ENCODE results near the gene SYNPO. TPM values are rescaled to one million over a fixed set of nuclear protein-coding genes. Genes with fewer than 3 reads are reported as not detected.
A peak's percentile ranks its signal among the peaks of the same experiment; 100 is the strongest.

Gene SYNPO
- total RNA-seq, 1 donor from 2014 or later, result 24.5 TPM

DNA sequence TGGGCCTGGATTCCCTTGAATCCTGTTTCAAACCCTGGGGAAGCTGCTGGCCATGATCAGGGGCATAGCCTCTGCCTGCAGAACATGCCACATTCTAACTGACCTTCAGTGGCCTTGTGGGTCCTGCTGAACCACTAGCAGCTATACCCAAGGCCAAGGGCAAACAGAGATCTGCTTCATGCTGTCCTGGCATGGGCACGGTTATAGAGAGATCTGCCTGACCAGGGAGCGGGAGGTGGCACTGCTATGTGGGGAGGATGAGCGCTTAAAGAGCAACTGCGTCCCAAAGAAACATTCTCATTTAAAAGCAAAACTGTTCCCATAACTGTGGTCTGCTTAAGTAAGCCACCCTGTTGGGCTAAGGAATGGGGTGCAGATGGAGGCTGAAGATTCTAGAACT lies 36.5 kb upstream of the SYNPO start:
- TF ChIP-seq, protein P1, sequence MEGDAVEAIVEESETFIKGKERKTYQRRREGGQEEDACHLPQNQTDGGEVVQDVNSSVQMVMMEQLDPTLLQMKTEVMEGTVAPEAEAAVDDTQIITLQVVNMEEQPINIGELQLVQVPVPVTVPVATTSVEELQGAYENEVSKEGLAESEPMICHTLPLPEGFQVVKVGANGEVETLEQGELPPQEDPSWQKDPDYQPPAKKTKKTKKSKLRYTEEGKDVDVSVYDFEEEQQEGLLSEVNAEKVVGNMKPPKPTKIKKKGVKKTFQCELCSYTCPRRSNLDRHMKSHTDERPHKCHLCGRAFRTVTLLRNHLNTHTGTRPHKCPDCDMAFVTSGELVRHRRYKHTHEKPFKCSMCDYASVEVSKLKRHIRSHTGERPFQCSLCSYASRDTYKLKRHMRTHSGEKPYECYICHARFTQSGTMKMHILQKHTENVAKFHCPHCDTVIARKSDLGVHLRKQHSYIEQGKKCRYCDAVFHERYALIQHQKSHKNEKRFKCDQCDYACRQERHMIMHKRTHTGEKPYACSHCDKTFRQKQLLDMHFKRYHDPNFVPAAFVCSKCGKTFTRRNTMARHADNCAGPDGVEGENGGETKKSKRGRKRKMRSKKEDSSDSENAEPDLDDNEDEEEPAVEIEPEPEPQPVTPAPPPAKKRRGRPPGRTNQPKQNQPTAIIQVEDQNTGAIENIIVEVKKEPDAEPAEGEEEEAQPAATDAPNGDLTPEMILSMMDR (conservative IDR thresholded peaks at IDR 0.05), result no peak
- Mint-ChIP-seq H3K4me1 (ENCODE audit: unreplicated experiment) (peaks cover 43% of the 10 kb centered on the region), H3K27ac (peak overlapping the region; percentile 2), H3K9me3 (no peaks in the 10 kb centered on the region), H3K36me3 (no peaks in the 10 kb centered on the region), H3K4me3 (no peak overlapping the region), H3K27me3 (peaks cover 3% of the 10 kb centered on the region)
- no peak for DNase-seq (ENCODE audit: extremely low spot score, unreplicated experiment)

DNA sequence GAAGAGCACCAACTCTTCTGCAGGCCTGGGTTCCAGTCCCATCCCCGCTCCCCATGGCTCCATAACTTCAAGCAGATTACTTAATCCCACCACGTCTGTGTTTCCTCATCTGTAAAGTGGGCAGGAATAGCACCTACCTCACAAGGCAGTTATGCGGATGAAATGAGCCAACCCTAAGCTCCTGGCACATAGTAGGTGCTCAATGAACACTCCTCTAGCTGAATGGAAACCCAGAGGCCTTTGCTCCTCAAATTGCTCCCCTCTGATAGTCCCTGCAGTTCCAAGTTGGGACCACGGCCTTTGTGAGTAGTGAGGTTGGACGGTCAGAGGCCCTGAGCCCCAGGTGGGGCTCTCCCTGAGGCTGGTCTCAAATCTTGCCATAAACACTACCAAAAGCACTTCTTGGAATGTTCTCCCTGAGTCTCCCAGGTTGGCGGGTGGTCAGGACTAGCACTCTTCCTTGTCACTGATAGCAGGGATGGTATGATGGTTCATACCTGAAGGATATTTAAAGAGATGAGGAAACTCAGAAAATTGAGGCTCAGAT lies 35.5 kb upstream of the SYNPO start:
- Mint-ChIP-seq H3K4me3 (no peak overlapping the region), H3K4me1 (ENCODE audit: unreplicated experiment) (peaks cover 38% of the 10 kb centered on the region), H3K36me3 (no peaks in the 10 kb centered on the region), H3K27me3 (peaks cover 3% of the 10 kb centered on the region), H3K9me3 (no peaks in the 10 kb centered on the region), H3K27ac (peak overlapping the region; percentile 2)
- TF ChIP-seq, protein P1 (conservative IDR thresholded peaks at IDR 0.05), result no peak
- no peak for DNase-seq (ENCODE audit: extremely low spot score, unreplicated experiment)

DNA sequence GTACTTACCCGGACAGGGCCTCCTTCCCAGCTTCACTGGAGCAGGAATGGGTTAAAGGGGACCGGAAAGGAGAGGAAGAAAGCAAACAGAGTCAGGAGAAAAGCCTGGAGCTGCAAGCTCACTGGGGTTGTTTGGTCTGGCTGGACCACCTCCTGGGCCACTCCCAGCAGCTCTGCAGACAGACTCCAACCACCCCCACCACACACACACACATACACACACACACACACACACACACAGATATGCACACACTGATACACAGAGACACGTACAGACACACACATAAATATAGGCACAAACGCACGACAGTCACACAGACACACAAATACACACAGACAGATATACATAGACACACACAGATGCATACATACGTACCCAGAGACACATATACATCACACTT lies 34.9 kb upstream of the SYNPO start:
- TF ChIP-seq, protein P1 (conservative IDR thresholded peaks at IDR 0.05), result no peak
- H3K9me3 Mint-ChIP-seq, result no peaks in the 10 kb centered on the region
- H3K4me3 Mint-ChIP-seq, result peak overlapping the region; percentile 15
- peaks cover 3% of the 10 kb centered on the region for H3K27me3 Mint-ChIP-seq
- DNase-seq (ENCODE audit: extremely low spot score, unreplicated experiment), result no peak
- no peaks in the 10 kb centered on the region for H3K36me3 Mint-ChIP-seq
- peaks cover 38% of the 10 kb centered on the region for H3K4me1 Mint-ChIP-seq (ENCODE audit: unreplicated experiment)
- H3K27ac Mint-ChIP-seq, result no peak overlapping the region

DNA sequence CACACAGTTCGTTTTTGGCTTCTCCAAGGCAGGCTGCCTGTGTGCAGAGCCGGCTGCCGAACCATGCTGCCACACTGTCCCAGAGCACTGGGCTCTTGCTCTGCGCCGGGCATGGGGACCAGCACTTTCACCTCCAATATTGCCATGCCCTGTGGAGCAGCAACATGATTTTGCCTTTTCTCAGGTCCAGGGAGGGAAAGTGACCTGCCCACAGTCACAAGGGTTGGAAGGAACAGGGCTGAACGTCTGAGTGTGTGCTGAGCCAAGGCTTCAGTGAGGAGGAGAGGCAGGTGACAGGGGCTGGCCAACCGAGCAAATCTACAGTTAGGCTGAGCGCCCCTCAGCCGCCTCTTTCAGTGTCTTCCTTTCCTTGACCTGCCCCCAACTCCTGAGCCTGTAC lies 34.0 kb upstream of the SYNPO start:
- Mint-ChIP-seq H3K4me3 (no peak overlapping the region), H3K27ac (no peak overlapping the region), H3K4me1 (ENCODE audit: unreplicated experiment) (peaks cover 43% of the 10 kb centered on the region), H3K27me3 (peaks cover 3% of the 10 kb centered on the region), H3K36me3 (no peaks in the 10 kb centered on the region), H3K9me3 (no peaks in the 10 kb centered on the region)
- TF ChIP-seq, protein P1 (conservative IDR thresholded peaks at IDR 0.05), result no peak
- DNase-seq (ENCODE audit: extremely low spot score, unreplicated experiment), result no peak

DNA sequence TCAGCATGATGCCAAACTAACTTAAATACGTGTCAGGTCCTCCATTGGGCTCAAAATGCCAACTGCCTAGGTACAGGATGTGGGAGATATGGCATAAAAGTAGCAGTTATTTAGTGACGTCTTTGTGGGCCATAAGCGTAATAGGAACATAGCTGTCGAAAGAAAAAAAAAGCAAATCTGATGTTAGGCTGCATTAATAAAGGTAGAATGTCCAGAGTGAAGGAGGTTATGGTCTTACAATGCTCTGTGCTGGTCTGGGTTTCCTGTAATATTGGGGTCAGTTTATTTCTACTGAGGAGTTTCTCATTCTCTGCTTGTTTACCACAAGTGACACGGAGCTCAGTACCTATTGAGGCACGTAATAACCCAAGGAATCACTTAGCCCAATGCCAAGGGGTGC lies 33.4 kb upstream of the SYNPO start:
- H3K9me3 Mint-ChIP-seq, result no peaks in the 10 kb centered on the region
- H3K4me3 Mint-ChIP-seq, result no peak overlapping the region
- peaks cover 2% of the 10 kb centered on the region for H3K27me3 Mint-ChIP-seq
- no peaks in the 10 kb centered on the region for H3K36me3 Mint-ChIP-seq
- H3K27ac Mint-ChIP-seq, result no peak overlapping the region
- DNase-seq (ENCODE audit: extremely low spot score, unreplicated experiment), result no peak
- peaks cover 41% of the 10 kb centered on the region for H3K4me1 Mint-ChIP-seq (ENCODE audit: unreplicated experiment)
- TF ChIP-seq, protein P1 (conservative IDR thresholded peaks at IDR 0.05), result no peak

DNA sequence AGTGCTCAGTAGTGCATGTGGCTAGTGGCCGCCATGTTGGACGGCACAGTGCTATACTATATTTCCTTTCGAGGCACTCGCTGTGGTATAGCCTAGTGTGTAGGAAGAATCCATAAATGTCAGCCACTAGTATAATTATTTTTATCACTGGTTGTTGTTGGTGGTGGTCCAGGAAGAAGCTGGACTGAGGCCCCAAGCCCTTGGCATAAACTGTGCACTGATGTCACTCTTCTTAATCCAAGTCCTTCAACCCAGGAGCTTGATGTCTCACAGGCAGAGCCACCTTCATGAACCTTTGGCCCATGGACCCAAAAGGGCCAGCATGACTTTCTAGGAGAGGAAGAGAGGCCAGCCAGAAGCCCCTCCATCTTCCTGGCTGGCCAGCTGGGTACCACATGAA lies 32.5 kb upstream of the SYNPO start:
- no peak for DNase-seq (ENCODE audit: extremely low spot score, unreplicated experiment)
- Mint-ChIP-seq H3K36me3 (no peaks in the 10 kb centered on the region), H3K4me1 (ENCODE audit: unreplicated experiment) (peaks cover 39% of the 10 kb centered on the region), H3K9me3 (no peaks in the 10 kb centered on the region), H3K27ac (no peak overlapping the region), H3K4me3 (no peak overlapping the region), H3K27me3 (no peaks in the 10 kb centered on the region)
- TF ChIP-seq, protein P1 (conservative IDR thresholded peaks at IDR 0.05), result no peak

Measured in type B pancreatic cell (in vitro differentiated cells).